ENCODE results near the gene C9orf72. TPM values are rescaled to one million over a fixed set of nuclear protein-coding genes. Genes with fewer than 3 reads are reported as not detected.

C9orf72 gene
- total and polyA plus RNA-seq, 2 of the 13 experiments (the other 11 are each of a cell fraction or from before 2014, with no cell fraction given): 3.1 to 5.9 TPM

DNA sequence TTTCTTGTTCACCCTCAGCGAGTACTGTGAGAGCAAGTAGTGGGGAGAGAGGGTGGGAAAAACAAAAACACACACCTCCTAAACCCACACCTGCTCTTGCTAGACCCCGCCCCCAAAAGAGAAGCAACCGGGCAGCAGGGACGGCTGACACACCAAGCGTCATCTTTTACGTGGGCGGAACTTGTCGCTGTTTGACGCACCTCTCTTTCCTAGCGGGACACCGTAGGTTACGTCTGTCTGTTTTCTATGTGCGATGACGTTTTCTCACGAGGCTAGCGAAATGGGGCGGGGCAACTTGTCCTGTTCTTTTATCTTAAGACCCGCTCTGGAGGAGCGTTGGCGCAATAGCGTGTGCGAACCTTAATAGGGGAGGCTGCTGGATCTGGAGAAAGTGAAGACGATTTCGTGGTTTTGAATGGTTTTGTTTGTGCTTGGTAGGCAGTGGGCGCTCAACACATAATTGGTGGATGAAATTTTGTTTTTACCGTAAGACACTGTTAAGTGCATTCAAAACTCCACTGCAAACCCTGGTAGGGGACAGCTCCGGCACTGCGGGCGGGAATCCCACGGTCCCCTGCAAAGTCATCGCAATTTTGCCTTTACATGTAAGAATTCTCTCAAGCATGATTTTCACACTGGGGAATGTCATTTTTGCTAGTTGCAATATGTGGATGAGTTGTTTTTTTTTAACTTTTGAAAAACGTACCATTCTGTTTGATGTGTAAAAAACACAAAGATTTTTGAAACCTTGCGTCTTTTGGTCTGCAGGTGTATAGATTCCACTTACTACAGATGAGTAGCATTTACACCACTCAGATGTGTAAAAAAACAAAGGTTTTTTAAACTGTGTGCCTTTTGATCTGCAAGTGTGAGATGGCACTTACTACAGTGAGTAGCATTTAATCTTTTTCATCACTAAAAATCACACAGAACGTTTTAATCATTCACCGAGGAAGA is 631 bp upstream of the C9orf72 start (continued):
- TF ChIP-seq ZBTB40 (IDR thresholded peaks at IDR 0.05): no peak
- TF ChIP-seq ZBTB40 (CRISPR knock-in tag; IDR thresholded peaks at IDR 0.05): no peak
- TF ChIP-seq HNF4A (CRISPR knock-in tag; IDR thresholded peaks at IDR 0.05): no peak
- TF ChIP-seq KDM2A (CRISPR knock-in tag; IDR thresholded peaks at IDR 0.05; ENCODE audit: borderline replicate concordance, low read depth): peak; percentile 77
- 0 out of 2 replicates have a peak, but pooled peaks have one; percentile 51 for TF ChIP-seq NFKBIZ (CRISPR knock-in tag; IDR thresholded peaks at IDR 0.05)
- peak; percentile 86 for TF ChIP-seq SPEN (CRISPR knock-in tag; IDR thresholded peaks at IDR 0.05; ENCODE audit: low read depth)
- TF ChIP-seq ZNF12 (CRISPR knock-in tag; IDR thresholded peaks at IDR 0.05): no peak
- no peak for TF ChIP-seq SALL2 (CRISPR knock-in tag; IDR thresholded peaks at IDR 0.05)
- no peak for TF ChIP-seq BRCA1 (CRISPR knock-in tag; IDR thresholded peaks at IDR 0.05)
- TF ChIP-seq PRPF4 (IDR thresholded peaks at IDR 0.05; ENCODE audit: low read depth, low read length, poor library complexity, severe bottlenecking): no peak
- no peak for TF ChIP-seq GTF3A (CRISPR knock-in tag; conservative IDR thresholded peaks at IDR 0.05)
- TF ChIP-seq CREB1 (IDR thresholded peaks at IDR 0.05): peak; percentile 97
- peak; percentile 97 for TF ChIP-seq CREB1 (CRISPR knock-in tag; IDR thresholded peaks at IDR 0.05)
- no peak for TF ChIP-seq RFX5 (IDR thresholded peaks at IDR 0.05; ENCODE audit: low read depth, low read length)
- peak; percentile 77; the same call in 1 of the 2 replicates for TF ChIP-seq RNF2 (conservative IDR thresholded peaks at IDR 0.05; ENCODE audit: low read depth)
- TF ChIP-seq RAD51 (IDR thresholded peaks at IDR 0.05; ENCODE audit: borderline replicate concordance): no peak
- TF ChIP-seq ZNF724P (CRISPR knock-in tag; IDR thresholded peaks at IDR 0.05; ENCODE audit: borderline replicate concordance): no peak
- TF ChIP-seq GATAD2A (CRISPR knock-in tag; IDR thresholded peaks at IDR 0.05): peak; percentile 54; the same call in 1 of the 2 replicates
- 0 out of 2 replicates have a peak, but pooled peaks have one; percentile 33 for TF ChIP-seq ZNF572 (CRISPR knock-in tag; IDR thresholded peaks at IDR 0.05)
- peak; percentile 60 for TF ChIP-seq HNF1B (CRISPR knock-in tag; IDR thresholded peaks at IDR 0.05)

All from HepG2 (cell line).